ENCODE results near the gene STEAP1B.

DNA sequence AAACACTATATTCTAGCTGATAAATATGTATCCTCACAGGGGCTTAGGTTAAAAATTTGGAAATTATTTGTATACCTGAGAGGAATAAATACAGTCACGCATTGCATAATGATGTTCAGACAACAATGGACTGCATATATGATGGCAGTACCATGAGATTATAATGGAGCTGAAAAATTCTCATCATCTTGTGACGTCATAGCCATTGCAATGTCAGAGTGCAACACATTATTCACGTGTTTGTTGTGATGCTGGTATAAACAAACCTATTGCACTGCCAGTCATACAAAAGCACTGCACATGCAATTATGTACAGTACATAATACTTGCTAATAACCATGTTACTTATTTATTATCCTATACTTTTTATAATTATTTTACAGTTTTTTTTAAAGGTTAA, 31.4 kb downstream of the STEAP1B start:
- TF ChIP-seq, protein P1, sequence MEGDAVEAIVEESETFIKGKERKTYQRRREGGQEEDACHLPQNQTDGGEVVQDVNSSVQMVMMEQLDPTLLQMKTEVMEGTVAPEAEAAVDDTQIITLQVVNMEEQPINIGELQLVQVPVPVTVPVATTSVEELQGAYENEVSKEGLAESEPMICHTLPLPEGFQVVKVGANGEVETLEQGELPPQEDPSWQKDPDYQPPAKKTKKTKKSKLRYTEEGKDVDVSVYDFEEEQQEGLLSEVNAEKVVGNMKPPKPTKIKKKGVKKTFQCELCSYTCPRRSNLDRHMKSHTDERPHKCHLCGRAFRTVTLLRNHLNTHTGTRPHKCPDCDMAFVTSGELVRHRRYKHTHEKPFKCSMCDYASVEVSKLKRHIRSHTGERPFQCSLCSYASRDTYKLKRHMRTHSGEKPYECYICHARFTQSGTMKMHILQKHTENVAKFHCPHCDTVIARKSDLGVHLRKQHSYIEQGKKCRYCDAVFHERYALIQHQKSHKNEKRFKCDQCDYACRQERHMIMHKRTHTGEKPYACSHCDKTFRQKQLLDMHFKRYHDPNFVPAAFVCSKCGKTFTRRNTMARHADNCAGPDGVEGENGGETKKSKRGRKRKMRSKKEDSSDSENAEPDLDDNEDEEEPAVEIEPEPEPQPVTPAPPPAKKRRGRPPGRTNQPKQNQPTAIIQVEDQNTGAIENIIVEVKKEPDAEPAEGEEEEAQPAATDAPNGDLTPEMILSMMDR (IDR thresholded peaks at IDR 0.05; ENCODE audit: insufficient read depth, low read length, poor library complexity, severe bottlenecking) = no peak
- TF ChIP-seq EZH2phosphoT487 (conservative IDR thresholded peaks at IDR 0.05; ENCODE audit: low read length) = no peak

Measured in SU-DHL-6 (cell line).